MM.1S (cell line): ENCODE results near the gene EEA1.

Source experiments
- CTCF ChIP-seq: fragments of 300-600 bp; sonication (generic); IDR thresholded peaks from 2 replicates; pipeline ENCODE4 v1.5.1; 2016; ENCODE audit warnings: antibody characterized with exemption, low read length, mixed read lengths
- EZH2 ChIP-seq: fragments of 300-600 bp; sonication (generic); optimal IDR thresholded peaks from 2 replicates; pipeline ENCODE3; 2017; ENCODE audit warnings: low read depth, mild to moderate bottlenecking, antibody characterized with exemption, low read length, mixed read lengths
- EZH2phosphoT487 ChIP-seq: fragments of 300-600 bp; sonication (generic); IDR thresholded peaks from 2 replicates; pipeline ENCODE4 v1.6.1; 2018; ENCODE audit warnings: antibody characterized with exemption, low read length

- TF ChIP-seq CTCF: no peak
- TF ChIP-seq EZH2: no peak
- TF ChIP-seq EZH2phosphoT487: no peak
Observed at GRCh38 chr12:92877904-92878303, 51.2 kb downstream of the EEA1 start.
